IMR-90 (cell line): ENCODE results near the gene ACVR1.

ENCODE experiments used
- CEBPB ChIP-seq: IDR thresholded peaks from 2 replicates; pipeline ENCODE4 v1.6.1; 2012; ENCODE audit warnings: low read depth, low read length, improper control_type of control experiment
- POLR2A ChIP-seq: IDR thresholded peaks from 2 replicates; pipeline ENCODE4 v1.6.1; 2012; ENCODE audit warnings: mild to moderate bottlenecking, low read depth, low read length
- SMC3 ChIP-seq: fragments of 150-350 bp; IDR thresholded peaks from 2 replicates; pipeline ENCODE4 v1.6.1; 2016; ENCODE audit warnings: low read depth, mild to moderate bottlenecking, antibody characterized with exemption, low read length, moderate library complexity
- TF ChIP-seq, protein P1 (sequence below): conservative IDR thresholded peaks from 2 replicates; pipeline ENCODE4 v1.5.1; 2012; ENCODE audit warnings: mild to moderate bottlenecking, low read depth, low read length, improper control_type of control experiment

DNA sequence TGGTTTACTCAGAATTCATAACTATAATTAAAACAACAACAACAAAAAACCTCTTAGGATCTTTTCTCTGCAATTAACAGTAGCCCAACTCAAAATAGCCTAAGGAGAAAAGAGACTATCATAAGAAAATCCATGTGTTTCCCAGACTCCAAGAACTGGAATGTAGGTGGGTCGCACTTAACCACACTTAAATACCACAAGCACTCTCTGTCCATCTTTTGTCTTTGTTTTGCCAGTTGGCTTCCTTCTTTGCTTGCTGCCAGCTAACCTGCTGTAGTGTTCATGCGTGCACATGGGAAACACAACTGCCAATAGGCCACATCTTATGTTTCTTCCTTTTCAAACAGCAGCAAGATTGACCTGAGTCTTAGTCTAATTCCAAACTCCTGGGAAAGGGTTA is 24.1 kb upstream of the ACVR1 start:
- no peak for TF ChIP-seq CEBPB
- TF ChIP-seq SMC3: no peak
- TF ChIP-seq, protein P1, sequence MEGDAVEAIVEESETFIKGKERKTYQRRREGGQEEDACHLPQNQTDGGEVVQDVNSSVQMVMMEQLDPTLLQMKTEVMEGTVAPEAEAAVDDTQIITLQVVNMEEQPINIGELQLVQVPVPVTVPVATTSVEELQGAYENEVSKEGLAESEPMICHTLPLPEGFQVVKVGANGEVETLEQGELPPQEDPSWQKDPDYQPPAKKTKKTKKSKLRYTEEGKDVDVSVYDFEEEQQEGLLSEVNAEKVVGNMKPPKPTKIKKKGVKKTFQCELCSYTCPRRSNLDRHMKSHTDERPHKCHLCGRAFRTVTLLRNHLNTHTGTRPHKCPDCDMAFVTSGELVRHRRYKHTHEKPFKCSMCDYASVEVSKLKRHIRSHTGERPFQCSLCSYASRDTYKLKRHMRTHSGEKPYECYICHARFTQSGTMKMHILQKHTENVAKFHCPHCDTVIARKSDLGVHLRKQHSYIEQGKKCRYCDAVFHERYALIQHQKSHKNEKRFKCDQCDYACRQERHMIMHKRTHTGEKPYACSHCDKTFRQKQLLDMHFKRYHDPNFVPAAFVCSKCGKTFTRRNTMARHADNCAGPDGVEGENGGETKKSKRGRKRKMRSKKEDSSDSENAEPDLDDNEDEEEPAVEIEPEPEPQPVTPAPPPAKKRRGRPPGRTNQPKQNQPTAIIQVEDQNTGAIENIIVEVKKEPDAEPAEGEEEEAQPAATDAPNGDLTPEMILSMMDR: no peak
- no peak for TF ChIP-seq POLR2A
